HG02884 (cell line): Measurements from ENCODE around the gene SYCE1.
"Not testable (repeated sequence)": the region's sequence is repeated elsewhere in the genome, so short reads cannot be mapped to it uniquely, and the experiment has no call there.

Experiments used
- ATAC-seq: cut with Tn5 transposase; IDR thresholded peaks from one replicate; pipeline ENCODE4 v1.9.1; 2021; ENCODE audit warnings: mild to moderate bottlenecking, moderate library complexity; ENCODE audit not compliant: unreplicated experiment

The SYCE1 gene

GRCh38 chr10:133565441-133566294, at the start of gene SYCE1:
SYCE1 (minus strand) TSS chr10:133565583; CDS start chr10:133565529, 54 bp downstream.
- no peak for ATAC-seq

- ATAC-seq, result no peak
Measured at GRCh38 chr10:133614830-133615580, 49.6 kb upstream of the SYCE1 start.

- no peak for ATAC-seq
Measured at GRCh38 chr10:133613699-133614098, 48.3 kb upstream of the SYCE1 start.

- ATAC-seq, result no peak
Measured at GRCh38 chr10:133611079-133611478, 45.7 kb upstream of the SYCE1 start.

GRCh38 chr10:133608855-133609254, 43.5 kb upstream of the SYCE1 start:
- no peak for ATAC-seq

GRCh38 chr10:133603434-133603833, 38.1 kb upstream of the SYCE1 start:
- ATAC-seq, result not testable (repeated sequence)

- no peak for ATAC-seq
Measured at GRCh38 chr10:133600657-133601056, 35.3 kb upstream of the SYCE1 start.

GRCh38 chr10:133599869-133600268, 34.5 kb upstream of the SYCE1 start:
- not testable (repeated sequence) for ATAC-seq

GRCh38 chr10:133592716-133593115, 27.3 kb upstream of the SYCE1 start:
- no peak for ATAC-seq

- ATAC-seq, result no peak
Measured at GRCh38 chr10:133590970-133591359, 25.6 kb upstream of the SYCE1 start.

- ATAC-seq, result no peak
Measured at GRCh38 chr10:133590226-133590969, 25.0 kb upstream of the SYCE1 start.

- ATAC-seq, result not testable (repeated sequence)
Measured at GRCh38 chr10:133577037-133577436, 11.7 kb upstream of the SYCE1 start.

- not testable (repeated sequence) for ATAC-seq
Measured at GRCh38 chr10:133573460-133573859, 8.1 kb upstream of the SYCE1 start.

- not testable (repeated sequence) for ATAC-seq
Measured at GRCh38 chr10:133572055-133572454, 6.7 kb upstream of the SYCE1 start.

GRCh38 chr10:133569801-133570200, 4.4 kb upstream of the SYCE1 start:
- ATAC-seq, result not testable (repeated sequence)

GRCh38 chr10:133568831-133569527, 3.6 kb upstream of the SYCE1 start:
- not testable (repeated sequence) for ATAC-seq

- no peak for ATAC-seq
Measured at GRCh38 chr10:133568287-133568614, 2.9 kb upstream of the SYCE1 start.

GRCh38 chr10:133567609-133568286, 2.4 kb upstream of the SYCE1 start:
- ATAC-seq, result no peak

GRCh38 chr10:133567119-133567518, 1.7 kb upstream of the SYCE1 start:
- ATAC-seq, result no peak

- ATAC-seq, result no peak
Measured at GRCh38 chr10:133564816-133565215, 567 bp downstream of the SYCE1 start.
